ENCODE data around the gene ACYP2.
A peak's percentile ranks its signal among the peaks of the same experiment; 100 is the strongest.
"Not testable (repeated sequence)": the region's sequence is repeated elsewhere in the genome, so short reads cannot be mapped to it uniquely, and the experiment has no call there.

Gene ACYP2

GRCh38 chr2:54285451-54285850, 170.0 kb downstream of the ACYP2 start:
- no peak for DNase-seq (ENCODE audit: low read depth)
- TF ChIP-seq, protein P1, sequence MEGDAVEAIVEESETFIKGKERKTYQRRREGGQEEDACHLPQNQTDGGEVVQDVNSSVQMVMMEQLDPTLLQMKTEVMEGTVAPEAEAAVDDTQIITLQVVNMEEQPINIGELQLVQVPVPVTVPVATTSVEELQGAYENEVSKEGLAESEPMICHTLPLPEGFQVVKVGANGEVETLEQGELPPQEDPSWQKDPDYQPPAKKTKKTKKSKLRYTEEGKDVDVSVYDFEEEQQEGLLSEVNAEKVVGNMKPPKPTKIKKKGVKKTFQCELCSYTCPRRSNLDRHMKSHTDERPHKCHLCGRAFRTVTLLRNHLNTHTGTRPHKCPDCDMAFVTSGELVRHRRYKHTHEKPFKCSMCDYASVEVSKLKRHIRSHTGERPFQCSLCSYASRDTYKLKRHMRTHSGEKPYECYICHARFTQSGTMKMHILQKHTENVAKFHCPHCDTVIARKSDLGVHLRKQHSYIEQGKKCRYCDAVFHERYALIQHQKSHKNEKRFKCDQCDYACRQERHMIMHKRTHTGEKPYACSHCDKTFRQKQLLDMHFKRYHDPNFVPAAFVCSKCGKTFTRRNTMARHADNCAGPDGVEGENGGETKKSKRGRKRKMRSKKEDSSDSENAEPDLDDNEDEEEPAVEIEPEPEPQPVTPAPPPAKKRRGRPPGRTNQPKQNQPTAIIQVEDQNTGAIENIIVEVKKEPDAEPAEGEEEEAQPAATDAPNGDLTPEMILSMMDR (IDR thresholded peaks at IDR 0.05; ENCODE audit: control insufficient read depth, extremely low read depth, insufficient read depth): no peak
- no peak overlapping the region for H3K4me3 ChIP-seq (ENCODE audit: low read depth, low read length)

DNA sequence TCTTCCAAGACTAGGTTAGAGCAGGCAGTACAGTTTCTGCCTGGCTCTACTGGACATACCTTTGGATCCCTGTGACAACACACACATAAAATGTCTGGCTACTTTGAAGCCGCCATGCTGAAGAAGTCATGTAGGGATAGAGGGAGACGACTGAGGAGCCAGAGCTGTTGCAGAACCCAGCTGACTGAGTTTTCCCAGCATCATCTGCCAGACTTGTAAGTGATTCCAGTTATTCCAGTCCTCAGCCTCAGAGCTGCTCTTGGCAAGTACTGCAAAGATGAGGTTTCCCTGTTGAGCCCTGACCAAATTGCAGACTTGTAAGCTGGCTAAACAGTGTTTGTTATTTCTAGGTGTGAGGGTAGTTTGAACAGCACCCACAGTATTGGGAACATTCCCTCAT, 172.1 kb downstream of the ACYP2 start:
- TF ChIP-seq, protein P1 (IDR thresholded peaks at IDR 0.05; ENCODE audit: control insufficient read depth, extremely low read depth, insufficient read depth): no peak
- H3K4me3 ChIP-seq (ENCODE audit: low read depth, low read length): no peak overlapping the region
- DNase-seq (ENCODE audit: low read depth): peak; percentile 54

DNA sequence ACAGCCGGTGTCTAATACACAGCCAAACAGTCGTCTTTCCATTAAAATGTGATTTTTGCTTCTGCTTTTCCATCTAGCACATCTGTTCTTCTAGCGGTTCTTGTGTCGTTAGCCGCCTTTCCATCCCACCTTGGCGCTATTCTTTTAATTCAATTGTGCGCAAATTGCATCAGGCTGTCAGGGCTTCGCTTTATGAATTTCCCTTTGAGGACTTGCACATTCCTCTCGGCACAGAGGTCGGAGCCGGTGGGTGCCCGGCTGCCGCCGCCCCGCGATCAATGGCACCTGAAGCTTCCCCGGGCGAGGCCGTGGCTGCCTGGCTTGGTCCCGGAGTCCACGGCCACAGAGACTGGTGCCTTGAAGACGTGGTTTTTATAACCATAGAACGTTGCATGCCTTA, 174.5 kb downstream of the ACYP2 start:
- no peak for DNase-seq (ENCODE audit: low read depth)
- TF ChIP-seq, protein P1 (IDR thresholded peaks at IDR 0.05; ENCODE audit: control insufficient read depth, extremely low read depth, insufficient read depth): no peak
- H3K4me3 ChIP-seq (ENCODE audit: low read depth, low read length): no peak overlapping the region

- DNase-seq (ENCODE audit: low read depth): no peak
- TF ChIP-seq, protein P1 (IDR thresholded peaks at IDR 0.05; ENCODE audit: control insufficient read depth, extremely low read depth, insufficient read depth): no peak
- H3K4me3 ChIP-seq (ENCODE audit: low read depth, low read length): no peak overlapping the region
Measured at GRCh38 chr2:54290356-54291025, 175.1 kb downstream of the ACYP2 start.

- H3K4me3 ChIP-seq (ENCODE audit: low read depth, low read length); DNase-seq (ENCODE audit: low read depth): not testable (repeated sequence)
Measured at GRCh38 chr2:54294665-54295064, 179.2 kb downstream of the ACYP2 start.

- no peak overlapping the region for H3K4me3 ChIP-seq (ENCODE audit: low read depth, low read length)
- no peak for DNase-seq (ENCODE audit: low read depth)
- TF ChIP-seq, protein P1 (IDR thresholded peaks at IDR 0.05; ENCODE audit: control insufficient read depth, extremely low read depth, insufficient read depth): no peak
Measured at GRCh38 chr2:54295911-54296310, 180.5 kb downstream of the ACYP2 start.

GRCh38 chr2:54298514-54298913, 183.1 kb downstream of the ACYP2 start:
- H3K4me3 ChIP-seq (ENCODE audit: low read depth, low read length): no peak overlapping the region
- TF ChIP-seq, protein P1 (IDR thresholded peaks at IDR 0.05; ENCODE audit: control insufficient read depth, extremely low read depth, insufficient read depth): no peak
- DNase-seq (ENCODE audit: low read depth): no peak

All from LNCaP clone FGC (cell line).